K562 (cell line): Measurements from ENCODE around the gene TOP3A. TPM values are rescaled to one million over a fixed set of nuclear protein-coding genes. Genes with fewer than 3 reads are reported as not detected.

Experiments
- DMBX1 ChIP-seq: fragments of 250-450 bp; sonication (Bioruptor Pico); IDR thresholded peaks from 2 replicates; pipeline ENCODE4 v1.8.0; 2022; ENCODE audit warnings: inconsistent platforms, mild to moderate bottlenecking, moderate library complexity, borderline replicate concordance
- FOXM1 ChIP-seq, 2 experiments: fragments of 450-650 bp in 1 of 2; sonication (generic) in 1 of 2; formaldehyde crosslinking in 1 of 2; IDR thresholded peaks; 2 replicates each; pipeline versions ENCODE4 v1.6.1 to v1.9.0; 2017 to 2022; ENCODE audit warnings: low read depth in 2 of 2, mild to moderate bottlenecking in 2 of 2, missing genetic modification reagents in 1 of 2, moderate library complexity in 1 of 2
- NCOA2 ChIP-seq, 2 experiments: fragments of 450-650 bp; IDR thresholded peaks; 2 replicates each; pipeline ENCODE4 v1.6.1; 2018; ENCODE audit warnings: mild to moderate bottlenecking in 2 of 2, moderate library complexity in 1 of 2; ENCODE audit not compliant: partially characterized antibody in 2 of 2
- NCOA6 ChIP-seq: fragments of 450-650 bp; IDR thresholded peaks from 2 replicates; pipeline ENCODE4 v1.6.1; 2017; ENCODE audit warnings: mild to moderate bottlenecking
- NR2F6 ChIP-seq: fragments of 450-650 bp; formaldehyde crosslinking; IDR thresholded peaks from 2 replicates; pipeline ENCODE4 v1.4.0; 2020; ENCODE audit warnings: mild to moderate bottlenecking
- SMAD2 ChIP-seq: fragments of 150-350 bp; IDR thresholded peaks from 2 replicates; pipeline ENCODE4 v1.6.1; 2014; ENCODE audit warnings: low read depth, mild to moderate bottlenecking, low read length
- ZNF384 ChIP-seq: IDR thresholded peaks from 2 replicates; pipeline ENCODE4 v1.6.1; 2012; ENCODE audit warnings: low read depth, low read length, improper control_type of control experiment
- polyA plus RNA-seq, 8 experiments: library from polyadenylated mRNA; depleted of rRNA in 4 of 8; stranded (reverse) in 5 of 8; unstranded in 3 of 8; fragments of >200 nt; fragmentation: Nextera tagmentation in 2 of 8; fragmentation: Illumina TruSeq in 1 of 8; extraction: Ambion mirVana in 2 of 8; extraction: Trizol in 1 of 8; gene quantifications; 2 replicates each; pipeline versions ENCODE4 v1.2.1 to v1.2.3, GENCODE V29; 2011 to 2014; ENCODE audit warnings: inconsistent platforms in 1 of 8, missing spikeins in 1 of 8
- total RNA-seq, 7 experiments: library from RNA; depleted of rRNA in 6 of 7; stranded (reverse); fragments of >200 nt in 6 of 7; fragmentation: Illumina TruSeq in 2 of 7; extraction: Trizol in 2 of 7; gene quantifications; 2 replicates each; pipeline versions ENCODE4 v1.2.1 to v1.2.3, GENCODE V29; 2011 to 2021; ENCODE audit warnings: low replicate concordance in 1 of 7
- TF ChIP-seq, protein P1 (sequence below), 3 experiments: fragments of 200-800 bp in 1 of 3; fragments of 250-450 bp in 1 of 3; fragments of 450-650 bp in 1 of 3; sonication (Bioruptor Pico) in 1 of 3; sonication (Bioruptor generic) in 1 of 3; formaldehyde crosslinking in 1 of 3; IDR thresholded peaks; 2 replicates each; pipeline versions ENCODE4 v1.6.1 to v1.8.0; 2016 to 2022; ENCODE audit warnings: mild to moderate bottlenecking in 2 of 3, missing genetic modification characterization in 2 of 3, missing compliant biosample characterization in 1 of 3, moderate library complexity in 1 of 3
- TF ChIP-seq, protein P2 (sequence below): sonication (generic); formaldehyde crosslinking; IDR thresholded peaks from 2 replicates; pipeline ENCODE4 v1.8.0; 2022; ENCODE audit warnings: mild to moderate bottlenecking, missing genetic modification reagents
- TF ChIP-seq, protein P3 (sequence below): fragments of 250-450 bp; sonication (Bioruptor Pico); IDR thresholded peaks from 2 replicates; pipeline ENCODE4 v1.5.0; 2022; ENCODE audit warnings: mild to moderate bottlenecking
- TF ChIP-seq, protein P4 (sequence below): IDR thresholded peaks from 2 replicates; pipeline ENCODE4 v1.6.1; 2016; ENCODE audit warnings: missing genetic modification characterization, missing compliant biosample characterization
- TF ChIP-seq, protein P5 (sequence below): sonication (generic); formaldehyde crosslinking; IDR thresholded peaks from 2 replicates; pipeline ENCODE4 v1.8.1; 2023; ENCODE audit warnings: missing genetic modification reagents, mild to moderate bottlenecking, borderline replicate concordance

Gene TOP3A
- total and polyA plus RNA-seq, 9 of the 15 experiments (the other 6 are each of a cell fraction or from before 2014, with no cell fraction given): 5.2 to 49.7 (median 24.7) TPM

DNA sequence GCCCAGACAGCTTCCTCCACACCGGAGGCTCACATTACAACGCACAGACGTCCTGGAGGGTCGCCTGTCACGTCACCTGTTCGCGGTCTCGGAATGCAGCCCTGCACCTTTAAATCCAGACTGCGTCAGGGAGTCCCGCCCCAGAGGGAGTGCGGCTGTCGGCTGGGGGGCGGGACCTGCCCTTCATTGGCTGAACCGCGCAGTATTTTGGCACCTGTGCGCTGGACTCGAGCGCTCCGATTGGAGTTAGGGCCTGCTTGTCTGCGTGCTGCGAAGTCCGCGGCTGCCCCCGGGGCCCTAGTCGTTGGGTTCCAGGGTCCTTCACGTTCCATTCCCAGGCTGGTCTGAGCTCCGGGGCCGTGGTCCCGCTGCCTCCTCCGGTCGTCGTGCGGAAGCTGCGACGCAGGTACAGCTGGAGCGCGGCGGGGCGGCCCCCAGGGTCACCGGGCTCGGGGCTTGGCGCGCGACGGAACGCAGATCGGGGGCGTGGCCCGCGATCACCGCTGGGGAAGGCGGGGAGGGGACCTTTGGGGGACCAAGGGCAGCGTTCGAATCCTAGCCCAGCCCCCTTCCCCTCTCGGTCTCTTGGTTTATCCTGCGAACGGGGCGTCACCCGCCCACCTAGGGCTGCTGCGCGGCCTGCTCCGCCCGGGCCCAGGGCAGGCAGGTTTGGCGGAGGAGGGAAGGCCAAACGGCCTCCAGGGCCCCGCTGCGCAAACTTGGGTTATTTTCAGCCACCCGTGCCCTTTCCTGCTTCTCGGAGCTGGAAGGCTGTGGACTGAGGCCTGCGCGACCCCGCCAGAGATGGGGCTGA is 54.3 kb downstream of the TOP3A start, which contains the start of gene MIEF2 (continued):
- TF ChIP-seq DMBX1 (no peak), NCOA6 (no peak), ZNF384 (no peak), SMAD2 (no peak), FOXM1 (IDR thresholded peaks at IDR 0.05; ENCODE audit: low read depth) (peak; percentile 69; the same call in 1 of the 2 replicates), FOXM1 (CRISPR knock-in tag; IDR thresholded peaks at IDR 0.05; ENCODE audit: low read depth) (no peak), NR2F6 (no peak), NCOA2 (IDR thresholded peaks at IDR 0.05; ENCODE audit: partially characterized antibody in 2 of 2) (no peak)
- TF ChIP-seq, protein P1, sequence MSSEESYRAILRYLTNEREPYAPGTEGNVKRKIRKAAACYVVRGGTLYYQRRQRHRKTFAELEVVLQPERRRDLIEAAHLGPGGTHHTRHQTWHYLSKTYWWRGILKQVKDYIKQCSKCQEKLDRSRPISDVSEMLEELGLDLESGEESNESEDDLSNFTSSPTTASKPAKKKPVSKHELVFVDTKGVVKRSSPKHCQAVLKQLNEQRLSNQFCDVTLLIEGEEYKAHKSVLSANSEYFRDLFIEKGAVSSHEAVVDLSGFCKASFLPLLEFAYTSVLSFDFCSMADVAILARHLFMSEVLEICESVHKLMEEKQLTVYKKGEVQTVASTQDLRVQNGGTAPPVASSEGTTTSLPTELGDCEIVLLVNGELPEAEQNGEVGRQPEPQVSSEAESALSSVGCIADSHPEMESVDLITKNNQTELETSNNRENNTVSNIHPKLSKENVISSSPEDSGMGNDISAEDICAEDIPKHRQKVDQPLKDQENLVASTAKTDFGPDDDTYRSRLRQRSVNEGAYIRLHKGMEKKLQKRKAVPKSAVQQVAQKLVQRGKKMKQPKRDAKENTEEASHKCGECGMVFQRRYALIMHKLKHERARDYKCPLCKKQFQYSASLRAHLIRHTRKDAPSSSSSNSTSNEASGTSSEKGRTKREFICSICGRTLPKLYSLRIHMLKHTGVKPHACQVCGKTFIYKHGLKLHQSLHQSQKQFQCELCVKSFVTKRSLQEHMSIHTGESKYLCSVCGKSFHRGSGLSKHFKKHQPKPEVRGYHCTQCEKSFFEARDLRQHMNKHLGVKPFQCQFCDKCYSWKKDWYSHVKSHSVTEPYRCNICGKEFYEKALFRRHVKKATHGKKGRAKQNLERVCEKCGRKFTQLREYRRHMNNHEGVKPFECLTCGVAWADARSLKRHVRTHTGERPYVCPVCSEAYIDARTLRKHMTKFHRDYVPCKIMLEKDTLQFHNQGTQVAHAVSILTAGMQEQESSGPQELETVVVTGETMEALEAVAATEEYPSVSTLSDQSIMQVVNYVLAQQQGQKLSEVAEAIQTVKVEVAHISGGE (CRISPR knock-in tag; IDR thresholded peaks at IDR 0.05): peak in 1 of 3 experiments; percentile 51; a peak in 1 of 6 replicates
- TF ChIP-seq, protein P2, sequence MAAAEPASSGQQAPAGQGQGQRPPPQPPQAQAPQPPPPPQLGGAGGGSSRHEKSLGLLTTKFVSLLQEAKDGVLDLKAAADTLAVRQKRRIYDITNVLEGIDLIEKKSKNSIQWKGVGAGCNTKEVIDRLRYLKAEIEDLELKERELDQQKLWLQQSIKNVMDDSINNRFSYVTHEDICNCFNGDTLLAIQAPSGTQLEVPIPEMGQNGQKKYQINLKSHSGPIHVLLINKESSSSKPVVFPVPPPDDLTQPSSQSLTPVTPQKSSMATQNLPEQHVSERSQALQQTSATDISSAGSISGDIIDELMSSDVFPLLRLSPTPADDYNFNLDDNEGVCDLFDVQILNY (CRISPR knock-in tag): no peak
- TF ChIP-seq, protein P3, sequence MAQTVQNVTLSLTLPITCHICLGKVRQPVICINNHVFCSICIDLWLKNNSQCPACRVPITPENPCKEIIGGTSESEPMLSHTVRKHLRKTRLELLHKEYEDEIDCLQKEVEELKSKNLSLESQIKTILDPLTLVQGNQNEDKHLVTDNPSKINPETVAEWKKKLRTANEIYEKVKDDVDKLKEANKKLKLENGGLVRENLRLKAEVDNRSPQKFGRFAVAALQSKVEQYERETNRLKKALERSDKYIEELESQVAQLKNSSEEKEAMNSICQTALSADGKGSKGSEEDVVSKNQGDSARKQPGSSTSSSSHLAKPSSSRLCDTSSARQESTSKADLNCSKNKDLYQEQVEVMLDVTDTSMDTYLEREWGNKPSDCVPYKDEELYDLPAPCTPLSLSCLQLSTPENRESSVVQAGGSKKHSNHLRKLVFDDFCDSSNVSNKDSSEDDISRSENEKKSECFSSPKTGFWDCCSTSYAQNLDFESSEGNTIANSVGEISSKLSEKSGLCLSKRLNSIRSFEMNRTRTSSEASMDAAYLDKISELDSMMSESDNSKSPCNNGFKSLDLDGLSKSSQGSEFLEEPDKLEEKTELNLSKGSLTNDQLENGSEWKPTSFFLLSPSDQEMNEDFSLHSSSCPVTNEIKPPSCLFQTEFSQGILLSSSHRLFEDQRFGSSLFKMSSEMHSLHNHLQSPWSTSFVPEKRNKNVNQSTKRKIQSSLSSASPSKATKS (CRISPR knock-in tag): no peak
- TF ChIP-seq, protein P4, sequence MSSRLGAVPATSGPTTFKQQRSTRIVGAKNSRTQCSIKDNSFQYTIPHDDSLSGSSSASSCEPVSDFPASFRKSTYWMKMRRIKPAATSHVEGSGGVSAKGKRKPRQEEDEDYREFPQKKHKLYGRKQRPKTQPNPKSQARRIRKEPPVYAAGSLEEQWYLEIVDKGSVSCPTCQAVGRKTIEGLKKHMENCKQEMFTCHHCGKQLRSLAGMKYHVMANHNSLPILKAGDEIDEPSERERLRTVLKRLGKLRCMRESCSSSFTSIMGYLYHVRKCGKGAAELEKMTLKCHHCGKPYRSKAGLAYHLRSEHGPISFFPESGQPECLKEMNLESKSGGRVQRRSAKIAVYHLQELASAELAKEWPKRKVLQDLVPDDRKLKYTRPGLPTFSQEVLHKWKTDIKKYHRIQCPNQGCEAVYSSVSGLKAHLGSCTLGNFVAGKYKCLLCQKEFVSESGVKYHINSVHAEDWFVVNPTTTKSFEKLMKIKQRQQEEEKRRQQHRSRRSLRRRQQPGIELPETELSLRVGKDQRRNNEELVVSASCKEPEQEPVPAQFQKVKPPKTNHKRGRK (tag): no peak
- TF ChIP-seq, protein P5, sequence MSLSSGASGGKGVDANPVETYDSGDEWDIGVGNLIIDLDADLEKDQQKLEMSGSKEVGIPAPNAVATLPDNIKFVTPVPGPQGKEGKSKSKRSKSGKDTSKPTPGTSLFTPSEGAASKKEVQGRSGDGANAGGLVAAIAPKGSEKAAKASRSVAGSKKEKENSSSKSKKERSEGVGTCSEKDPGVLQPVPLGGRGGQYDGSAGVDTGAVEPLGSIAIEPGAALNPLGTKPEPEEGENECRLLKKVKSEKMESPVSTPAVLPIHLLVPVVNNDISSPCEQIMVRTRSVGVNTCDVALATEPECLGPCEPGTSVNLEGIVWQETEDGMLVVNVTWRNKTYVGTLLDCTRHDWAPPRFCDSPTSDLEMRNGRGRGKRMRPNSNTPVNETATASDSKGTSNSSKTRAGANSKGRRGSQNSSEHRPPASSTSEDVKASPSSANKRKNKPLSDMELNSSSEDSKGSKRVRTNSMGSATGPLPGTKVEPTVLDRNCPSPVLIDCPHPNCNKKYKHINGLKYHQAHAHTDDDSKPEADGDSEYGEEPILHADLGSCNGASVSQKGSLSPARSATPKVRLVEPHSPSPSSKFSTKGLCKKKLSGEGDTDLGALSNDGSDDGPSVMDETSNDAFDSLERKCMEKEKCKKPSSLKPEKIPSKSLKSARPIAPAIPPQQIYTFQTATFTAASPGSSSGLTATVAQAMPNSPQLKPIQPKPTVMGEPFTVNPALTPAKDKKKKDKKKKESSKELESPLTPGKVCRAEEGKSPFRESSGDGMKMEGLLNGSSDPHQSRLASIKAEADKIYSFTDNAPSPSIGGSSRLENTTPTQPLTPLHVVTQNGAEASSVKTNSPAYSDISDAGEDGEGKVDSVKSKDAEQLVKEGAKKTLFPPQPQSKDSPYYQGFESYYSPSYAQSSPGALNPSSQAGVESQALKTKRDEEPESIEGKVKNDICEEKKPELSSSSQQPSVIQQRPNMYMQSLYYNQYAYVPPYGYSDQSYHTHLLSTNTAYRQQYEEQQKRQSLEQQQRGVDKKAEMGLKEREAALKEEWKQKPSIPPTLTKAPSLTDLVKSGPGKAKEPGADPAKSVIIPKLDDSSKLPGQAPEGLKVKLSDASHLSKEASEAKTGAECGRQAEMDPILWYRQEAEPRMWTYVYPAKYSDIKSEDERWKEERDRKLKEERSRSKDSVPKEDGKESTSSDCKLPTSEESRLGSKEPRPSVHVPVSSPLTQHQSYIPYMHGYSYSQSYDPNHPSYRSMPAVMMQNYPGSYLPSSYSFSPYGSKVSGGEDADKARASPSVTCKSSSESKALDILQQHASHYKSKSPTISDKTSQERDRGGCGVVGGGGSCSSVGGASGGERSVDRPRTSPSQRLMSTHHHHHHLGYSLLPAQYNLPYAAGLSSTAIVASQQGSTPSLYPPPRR (CRISPR knock-in tag): no peak
